Measurements from ENCODE around the gene NEIL1. TPM values are rescaled to one million over a fixed set of nuclear protein-coding genes. Genes with fewer than 3 reads are reported as not detected.

The NEIL1 gene
- total and polyA plus RNA-seq, 8 donors = 9.1 to 97.5 (median 23.2) TPM

DNA sequence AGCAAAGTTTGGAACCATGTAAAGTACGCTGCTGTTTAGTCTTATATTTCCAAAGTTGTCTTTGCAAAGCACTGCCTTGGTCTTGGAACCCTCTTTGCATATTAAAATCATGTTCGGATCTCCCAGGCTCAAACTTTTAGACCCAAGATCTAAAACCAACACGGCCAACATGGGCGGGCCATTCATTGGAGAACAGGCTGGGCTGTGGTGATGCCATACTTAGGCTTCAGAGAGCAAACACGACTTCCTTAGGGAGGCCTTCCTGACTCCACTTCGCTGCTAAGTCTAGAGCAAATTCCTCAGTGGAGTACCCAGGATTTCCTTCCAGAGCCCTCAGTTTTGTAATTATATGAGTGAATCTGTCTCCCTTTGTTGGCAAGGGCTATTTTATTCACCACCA is 18.0 kb downstream of the NEIL1 start:
- FAIRE-seq (no peak), DNase-seq (no peak), ATAC-seq (no peak)
- no peak overlapping the region for H3K27ac ChIP-seq
- peaks cover 0 to 13% (median 7%) of the 10 kb centered on the region in 3 donors for H3K36me3 ChIP-seq
- WGBS, 2 donors = 86 to 90% methylated on average over 6 of the region's 6 CpGs
- no peak overlapping the region for H3K4me3 ChIP-seq
- no peaks in the 10 kb centered on the region for H3K9me3 ChIP-seq
- TF ChIP-seq, protein P1, sequence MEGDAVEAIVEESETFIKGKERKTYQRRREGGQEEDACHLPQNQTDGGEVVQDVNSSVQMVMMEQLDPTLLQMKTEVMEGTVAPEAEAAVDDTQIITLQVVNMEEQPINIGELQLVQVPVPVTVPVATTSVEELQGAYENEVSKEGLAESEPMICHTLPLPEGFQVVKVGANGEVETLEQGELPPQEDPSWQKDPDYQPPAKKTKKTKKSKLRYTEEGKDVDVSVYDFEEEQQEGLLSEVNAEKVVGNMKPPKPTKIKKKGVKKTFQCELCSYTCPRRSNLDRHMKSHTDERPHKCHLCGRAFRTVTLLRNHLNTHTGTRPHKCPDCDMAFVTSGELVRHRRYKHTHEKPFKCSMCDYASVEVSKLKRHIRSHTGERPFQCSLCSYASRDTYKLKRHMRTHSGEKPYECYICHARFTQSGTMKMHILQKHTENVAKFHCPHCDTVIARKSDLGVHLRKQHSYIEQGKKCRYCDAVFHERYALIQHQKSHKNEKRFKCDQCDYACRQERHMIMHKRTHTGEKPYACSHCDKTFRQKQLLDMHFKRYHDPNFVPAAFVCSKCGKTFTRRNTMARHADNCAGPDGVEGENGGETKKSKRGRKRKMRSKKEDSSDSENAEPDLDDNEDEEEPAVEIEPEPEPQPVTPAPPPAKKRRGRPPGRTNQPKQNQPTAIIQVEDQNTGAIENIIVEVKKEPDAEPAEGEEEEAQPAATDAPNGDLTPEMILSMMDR (IDR thresholded peaks at IDR 0.05) = no peak
- H3K27me3 ChIP-seq = no peaks in the 10 kb centered on the region
- intact Hi-C loops (cut with DNase I) = loop anchor here in 2 of 3 donors (5.0 to 10.0 kb wide), 2 partner anchors 317 to 320 kb away; no protein-coding TSS in a partner anchor
- H3K4me1 ChIP-seq = peaks cover 6 to 14% (median 10%) of the 10 kb centered on the region in 3 donors

DNA sequence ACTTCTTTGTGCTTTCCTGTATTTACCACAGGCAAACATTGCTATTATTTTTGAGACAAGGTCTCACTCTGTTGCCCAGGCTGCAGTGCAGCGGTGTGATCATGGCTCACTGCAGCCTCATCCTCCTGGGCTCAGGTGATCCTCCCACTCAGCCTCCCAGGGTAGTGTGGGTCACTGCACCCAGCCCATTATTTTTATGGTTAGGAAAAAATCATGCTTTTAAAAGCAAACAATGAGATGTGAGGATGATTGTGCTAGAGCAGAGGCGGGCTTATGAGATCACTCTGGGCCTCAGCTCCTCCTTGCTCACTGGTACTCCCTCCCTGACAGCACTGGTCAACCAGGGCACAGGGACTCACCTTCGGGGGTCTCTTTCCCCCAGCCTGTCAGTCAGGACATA is 19.3 kb downstream of the NEIL1 start:
- TF ChIP-seq, protein P1 (IDR thresholded peaks at IDR 0.05) = no peak
- intact Hi-C loops (cut with DNase I) = loop anchor here in 2 of 3 donors (5.0 to 10.0 kb wide), 2 partner anchors 316 to 319 kb away; no protein-coding TSS in a partner anchor
- Histone ChIP-seq H3K4me1 (peaks cover 6 to 17% (median 10%) of the 10 kb centered on the region in 3 donors), H3K27ac (no peak overlapping the region), H3K36me3 (peaks cover 0 to 7% (median 6%) of the 10 kb centered on the region in 3 donors), H3K9me3 (no peaks in the 10 kb centered on the region), H3K4me3 (no peak overlapping the region), H3K27me3 (no peaks in the 10 kb centered on the region)
- ATAC-seq (no peak), FAIRE-seq (no peak), DNase-seq (peak in 1 of 6 donors; percentile 15)
- 83 to 93% methylated on average over 3 of the region's 3 CpGs for WGBS, 2 donors

DNA sequence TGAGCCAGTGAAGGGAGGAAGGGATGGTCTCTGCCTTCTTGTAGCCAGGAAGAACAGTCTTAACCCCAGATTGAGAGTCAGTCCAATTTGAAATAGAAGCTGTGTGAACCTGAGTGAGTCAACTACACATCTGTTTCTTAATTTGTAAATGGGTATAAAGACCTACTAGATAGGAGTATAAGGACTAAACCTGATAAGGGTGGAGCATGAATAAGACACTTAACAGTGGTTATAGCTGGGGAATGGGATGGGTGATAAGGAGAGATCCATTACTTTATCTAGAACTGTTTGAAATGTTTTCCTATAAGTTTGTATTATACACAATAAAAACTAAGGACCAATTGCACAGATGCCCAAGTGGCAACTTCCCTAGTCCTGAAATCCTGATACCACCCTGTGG is 20.2 kb downstream of the NEIL1 start:
- H3K27me3 ChIP-seq = no peaks in the 10 kb centered on the region
- no peaks in the 10 kb centered on the region for H3K9me3 ChIP-seq
- no peak for ATAC-seq
- H3K4me3 ChIP-seq = no peak overlapping the region
- no peak overlapping the region for H3K27ac ChIP-seq
- DNase-seq = no peak
- H3K4me1 ChIP-seq = peaks cover 6 to 17% (median 10%) of the 10 kb centered on the region in 3 donors
- no peak for FAIRE-seq
- TF ChIP-seq, protein P1 (IDR thresholded peaks at IDR 0.05) = no peak
- H3K36me3 ChIP-seq = peaks cover 0 to 8% (median 7%) of the 10 kb centered on the region in 3 donors
- intact Hi-C loops (cut with DNase I) = loop anchor here in 2 of 3 donors (5.0 to 10.0 kb wide), 2 partner anchors 315 to 318 kb away; no protein-coding TSS in a partner anchor

DNA sequence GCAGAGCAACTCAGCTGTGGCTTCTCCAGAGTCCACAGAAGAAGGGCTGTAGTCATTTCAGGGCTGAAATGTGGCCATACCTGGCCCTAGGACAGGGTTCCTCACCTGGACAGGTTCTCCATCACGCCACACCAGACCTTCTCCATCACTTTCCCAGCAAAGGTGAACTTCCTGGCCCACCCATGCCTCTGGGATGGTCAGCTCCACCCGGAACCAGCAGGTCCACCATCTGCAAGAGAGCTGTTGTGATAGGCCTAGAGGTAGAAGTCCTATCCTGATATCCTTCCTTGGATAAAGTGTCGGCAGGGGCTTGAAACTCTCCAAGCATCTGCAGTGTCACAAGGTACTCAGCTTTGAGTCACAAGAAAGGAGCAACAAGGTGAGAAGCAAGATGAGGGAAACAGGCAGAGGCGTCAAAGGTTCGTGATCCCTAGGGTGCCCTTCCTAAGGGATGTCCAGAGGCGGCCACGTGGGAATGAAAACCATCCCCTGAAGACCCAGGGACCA is 20.6 kb downstream of the NEIL1 start:
- ATAC-seq (no peak), DNase-seq (peak in 2 of 6 donors; percentile 9 to 37), FAIRE-seq (no peak)
- peak overlapping the region in 3 of 4 donors; percentile 91 to 99 (median 96) for H3K27ac ChIP-seq
- WGBS, 2 donors = 30 to 33% methylated on average over 7 of the region's 7 CpGs
- H3K36me3 ChIP-seq = peaks cover 0 to 8% (median 7%) of the 10 kb centered on the region in 3 donors
- no peaks in the 10 kb centered on the region for H3K27me3 ChIP-seq
- TF ChIP-seq, protein P1 (IDR thresholded peaks at IDR 0.05) = no peak
- peak overlapping the region in 2 of 4 donors; percentile 76 to 82 for H3K4me3 ChIP-seq
- no peaks in the 10 kb centered on the region for H3K9me3 ChIP-seq
- H3K4me1 ChIP-seq = peaks cover 6 to 17% (median 10%) of the 10 kb centered on the region in 3 donors
- intact Hi-C loops (cut with DNase I) = loop anchor here in 2 of 3 donors (5.0 to 10.0 kb wide), 2 partner anchors 315 to 317 kb away; no protein-coding TSS in a partner anchor

Measured in pancreas (tissue), 10 donors.